Endothelial cell (in vitro differentiated cells): Measurements from ENCODE around the gene SSUH2. TPM values are rescaled to one million over a fixed set of nuclear protein-coding genes. Genes with fewer than 3 reads are reported as not detected.

Experiments used
- DNase-seq: peaks from one replicate; pipeline ENCODE4 v3.0.0; 2021; ENCODE audit warnings: low spot score
- H3K27ac Mint-ChIP-seq: one replicate; pipeline ENCODE4 v1.8.0; 2021; ENCODE audit warnings: mixed read lengths, inconsistent platforms; ENCODE audit not compliant: unreplicated experiment
- H3K27me3 Mint-ChIP-seq: one replicate; pipeline ENCODE4 v1.8.0; 2021; ENCODE audit warnings: mild to moderate bottlenecking, moderate library complexity, mixed read lengths, inconsistent platforms; ENCODE audit not compliant: unreplicated experiment
- H3K36me3 Mint-ChIP-seq: one replicate; pipeline ENCODE4 v1.8.0; 2021; ENCODE audit warnings: mild to moderate bottlenecking, low read depth, mixed read lengths, inconsistent platforms; ENCODE audit not compliant: unreplicated experiment
- H3K4me1 Mint-ChIP-seq: one replicate; pipeline ENCODE4 v1.8.0; 2021; ENCODE audit warnings: mild to moderate bottlenecking, mixed read lengths, inconsistent platforms; ENCODE audit not compliant: unreplicated experiment
- H3K4me3 Mint-ChIP-seq: one replicate; pipeline ENCODE4 v1.8.0; 2021; ENCODE audit warnings: mild to moderate bottlenecking, mixed read lengths, inconsistent platforms; ENCODE audit not compliant: unreplicated experiment
- H3K9me3 Mint-ChIP-seq: one replicate; pipeline ENCODE4 v1.8.0; 2021; ENCODE audit warnings: mixed read lengths, inconsistent platforms; ENCODE audit not compliant: unreplicated experiment
- total RNA-seq: library from RNA; stranded (reverse); fragmentation: NEBNext Ultra II Directional; extraction: Animal tissue kit (Norgen Biotek cat#: 25700); gene quantifications from one replicate; pipeline ENCODE4 v1.2.1, GENCODE V29; 2021; ENCODE audit not compliant: unreplicated experiment
- TF ChIP-seq, protein P1 (sequence below): fragments of 200-600 bp; sonication (generic); IDR thresholded peaks from one replicate; pipeline ENCODE4 v1.5.0; 2021; ENCODE audit warnings: antibody characterized with exemption; ENCODE audit not compliant: unreplicated experiment

The SSUH2 gene
- total RNA-seq, 1 donor from 2014 or later: 0.21 TPM

DNA sequence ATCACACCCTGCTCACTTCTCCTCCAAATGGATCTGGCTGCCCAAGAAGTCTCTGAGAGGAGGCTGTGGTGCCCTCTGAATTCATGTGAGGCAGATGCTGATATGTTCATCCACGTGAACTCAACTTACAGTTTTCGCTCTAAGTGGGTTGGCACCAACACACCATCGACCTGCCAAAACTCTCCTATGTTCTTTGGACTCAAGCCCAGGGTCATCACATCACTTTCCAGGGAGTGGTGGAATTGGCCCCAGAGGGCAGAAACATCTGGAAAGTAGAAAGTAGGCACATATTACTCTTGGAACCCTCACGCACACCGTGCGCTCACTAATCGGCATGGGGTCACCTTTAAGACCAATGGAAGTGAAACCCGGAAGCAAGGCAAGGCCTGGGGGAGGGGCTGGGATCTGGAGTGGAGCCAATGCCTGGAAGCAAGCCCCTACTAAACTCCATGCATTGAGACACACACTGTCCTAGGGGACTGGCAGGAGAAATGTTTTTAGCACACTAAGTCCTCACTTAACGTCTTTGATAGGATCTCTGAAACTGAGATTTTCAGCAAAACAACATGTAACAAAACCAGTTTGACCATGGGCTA is 41.4 kb downstream of the SSUH2 start:
- no peak for DNase-seq
- no peaks in the 10 kb centered on the region for H3K36me3 Mint-ChIP-seq
- TF ChIP-seq, protein P1, sequence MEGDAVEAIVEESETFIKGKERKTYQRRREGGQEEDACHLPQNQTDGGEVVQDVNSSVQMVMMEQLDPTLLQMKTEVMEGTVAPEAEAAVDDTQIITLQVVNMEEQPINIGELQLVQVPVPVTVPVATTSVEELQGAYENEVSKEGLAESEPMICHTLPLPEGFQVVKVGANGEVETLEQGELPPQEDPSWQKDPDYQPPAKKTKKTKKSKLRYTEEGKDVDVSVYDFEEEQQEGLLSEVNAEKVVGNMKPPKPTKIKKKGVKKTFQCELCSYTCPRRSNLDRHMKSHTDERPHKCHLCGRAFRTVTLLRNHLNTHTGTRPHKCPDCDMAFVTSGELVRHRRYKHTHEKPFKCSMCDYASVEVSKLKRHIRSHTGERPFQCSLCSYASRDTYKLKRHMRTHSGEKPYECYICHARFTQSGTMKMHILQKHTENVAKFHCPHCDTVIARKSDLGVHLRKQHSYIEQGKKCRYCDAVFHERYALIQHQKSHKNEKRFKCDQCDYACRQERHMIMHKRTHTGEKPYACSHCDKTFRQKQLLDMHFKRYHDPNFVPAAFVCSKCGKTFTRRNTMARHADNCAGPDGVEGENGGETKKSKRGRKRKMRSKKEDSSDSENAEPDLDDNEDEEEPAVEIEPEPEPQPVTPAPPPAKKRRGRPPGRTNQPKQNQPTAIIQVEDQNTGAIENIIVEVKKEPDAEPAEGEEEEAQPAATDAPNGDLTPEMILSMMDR: no peak
- H3K4me1 Mint-ChIP-seq: peaks cover 3% of the 10 kb centered on the region
- no peak overlapping the region for H3K27ac Mint-ChIP-seq
- no peak overlapping the region for H3K4me3 Mint-ChIP-seq
- peaks cover 2% of the 10 kb centered on the region for H3K27me3 Mint-ChIP-seq
- H3K9me3 Mint-ChIP-seq: no peaks in the 10 kb centered on the region

- Mint-ChIP-seq H3K9me3 (no peaks in the 10 kb centered on the region), H3K36me3 (no peaks in the 10 kb centered on the region), H3K4me1 (no peaks in the 10 kb centered on the region), H3K27me3 (no peaks in the 10 kb centered on the region), H3K4me3 (no peak overlapping the region), H3K27ac (no peak overlapping the region)
- TF ChIP-seq, protein P1: no peak
- no peak for DNase-seq
These were observed 44.1 kb downstream of the SSUH2 start for GRCh38 chr3:8600457-8600856.

DNA sequence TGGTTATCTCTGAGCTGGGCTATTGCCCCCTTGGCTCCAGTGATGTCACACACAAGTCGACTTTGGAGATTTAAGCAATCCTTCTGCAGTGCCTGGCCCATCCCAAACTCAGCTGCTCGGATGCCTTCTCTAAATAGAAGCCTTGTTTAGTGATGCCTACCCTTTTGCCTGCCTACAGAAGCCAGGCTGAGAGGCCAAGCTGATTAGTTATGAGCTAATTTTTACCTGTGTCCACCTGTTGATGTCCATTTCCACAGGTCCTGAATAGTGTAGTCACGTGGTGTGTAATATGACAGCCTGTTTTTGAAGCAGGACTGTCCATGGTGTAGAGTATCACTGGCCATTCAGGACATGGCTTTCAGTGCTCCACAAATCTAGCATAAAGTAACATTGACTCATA is 45.5 kb downstream of the SSUH2 start:
- no peaks in the 10 kb centered on the region for H3K27me3 Mint-ChIP-seq
- no peaks in the 10 kb centered on the region for H3K9me3 Mint-ChIP-seq
- no peaks in the 10 kb centered on the region for H3K36me3 Mint-ChIP-seq
- H3K27ac Mint-ChIP-seq: no peak overlapping the region
- DNase-seq: no peak
- H3K4me1 Mint-ChIP-seq: no peaks in the 10 kb centered on the region
- H3K4me3 Mint-ChIP-seq: no peak overlapping the region
- TF ChIP-seq, protein P1: no peak

DNA sequence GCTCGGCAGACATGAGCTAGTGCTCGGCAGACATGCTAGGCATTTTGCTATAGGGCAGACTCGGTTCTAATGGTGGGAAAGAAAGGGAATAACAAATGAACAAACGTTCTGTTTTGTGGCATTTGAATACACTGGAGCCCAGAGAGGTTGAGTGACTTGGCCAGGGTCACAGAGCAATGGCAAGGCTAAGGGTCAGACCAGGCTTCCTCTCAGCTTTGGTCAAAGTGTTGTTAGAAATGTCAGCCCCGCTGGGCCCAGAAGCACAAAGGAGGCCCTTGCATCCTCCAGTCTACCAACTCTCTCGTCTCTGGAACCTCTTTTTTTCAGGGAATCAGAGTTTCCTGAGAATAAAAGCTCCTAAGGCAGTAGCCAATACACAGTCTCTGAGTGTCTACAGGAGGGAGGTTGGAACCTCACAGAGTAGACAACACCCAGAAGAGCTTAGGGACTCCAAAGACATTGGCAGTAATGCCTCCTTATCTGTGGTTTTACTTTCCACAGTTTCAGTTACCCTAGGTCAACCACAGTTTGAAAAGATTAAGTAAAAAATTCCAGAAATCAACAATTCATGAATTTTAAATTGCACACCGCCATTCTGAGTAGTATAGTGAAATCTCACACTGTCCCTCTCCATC is 47.3 kb downstream of the SSUH2 start:
- no peak for DNase-seq
- no peaks in the 10 kb centered on the region for H3K27me3 Mint-ChIP-seq
- no peaks in the 10 kb centered on the region for H3K9me3 Mint-ChIP-seq
- no peak overlapping the region for H3K4me3 Mint-ChIP-seq
- H3K36me3 Mint-ChIP-seq: no peaks in the 10 kb centered on the region
- H3K27ac Mint-ChIP-seq: no peak overlapping the region
- H3K4me1 Mint-ChIP-seq: no peaks in the 10 kb centered on the region
- TF ChIP-seq, protein P1: no peak

- DNase-seq: no peak
- no peaks in the 10 kb centered on the region for H3K4me1 Mint-ChIP-seq
- no peaks in the 10 kb centered on the region for H3K36me3 Mint-ChIP-seq
- H3K9me3 Mint-ChIP-seq: no peaks in the 10 kb centered on the region
- TF ChIP-seq, protein P1: no peak
- no peaks in the 10 kb centered on the region for H3K27me3 Mint-ChIP-seq
- H3K4me3 Mint-ChIP-seq: no peak overlapping the region
- H3K27ac Mint-ChIP-seq: no peak overlapping the region
These were observed 48.0 kb downstream of the SSUH2 start for GRCh38 chr3:8596321-8597218.
